ENCODE data around the gene HNRNPF. TPM values are rescaled to one million over a fixed set of nuclear protein-coding genes. Genes with fewer than 3 reads are reported as not detected.
"Not testable (repeated sequence)": the region's sequence is repeated elsewhere in the genome, so short reads cannot be mapped to it uniquely, and the experiment has no call there.

Gene HNRNPF
- 251 TPM for polyA plus RNA-seq
- long read RNA-seq, donor 1, transcript HNRNPF-203 (4 exons, 2,617 nt): major isoform, 12 of 57 reads
- long read RNA-seq, donor 1, transcript HNRNPF-204 (3 exons, 2,755 nt): minor isoform, 10 of 57 reads
- long read RNA-seq, donor 1, transcript HNRNPF-207 (4 exons, 2,676 nt): minor isoform, 9 of 57 reads
- long read RNA-seq, donor 1, partial matches to known transcripts: 0 of 57 reads
- long read RNA-seq, donor 1, other reads (novel, unspliced or antisense): 24 of 57 reads
- long read RNA-seq, donor 2, transcript HNRNPF-203 (4 exons, 2,617 nt): major isoform, 32 of 137 reads
- long read RNA-seq, donor 2, transcript HNRNPF-204 (3 exons, 2,755 nt): minor isoform, 23 of 137 reads
- long read RNA-seq, donor 2, transcript HNRNPF-207 (4 exons, 2,676 nt): minor isoform, 12 of 137 reads
- long read RNA-seq, donor 2, partial matches to known transcripts: 16 of 137 reads
- long read RNA-seq, donor 2, other reads (novel, unspliced or antisense): 53 of 137 reads
- long read RNA-seq, donor 3: 0 reads
- long read RNA-seq, donor 4, partial matches to known transcripts: 0 of 9 reads
- long read RNA-seq, donor 4, other reads (novel, unspliced or antisense): 5 of 9 reads
- long read RNA-seq, donor 5, transcript HNRNPF-207 (4 exons, 2,676 nt): minor isoform, 6 of 71 reads
- long read RNA-seq, donor 5, transcript HNRNPF-201 (4 exons, 2,186 nt): minor isoform, 5 of 71 reads
- long read RNA-seq, donor 5, transcript HNRNPF-204 (3 exons, 2,755 nt): minor isoform, 13 of 71 reads
- long read RNA-seq, donor 5, transcript HNRNPF-203 (4 exons, 2,617 nt): major isoform, 14 of 71 reads
- long read RNA-seq, donor 5, partial matches to known transcripts: 0 of 71 reads
- long read RNA-seq, donor 5, other reads (novel, unspliced or antisense): 31 of 71 reads
- long read RNA-seq, donor 6, transcript HNRNPF-202 (4 exons, 2,670 nt): minor isoform, 5 of 136 reads
- long read RNA-seq, donor 6, transcript HNRNPF-207 (4 exons, 2,676 nt): minor isoform, 10 of 136 reads
- long read RNA-seq, donor 6, transcript HNRNPF-203 (4 exons, 2,617 nt): minor isoform, 26 of 136 reads
- long read RNA-seq, donor 6, transcript HNRNPF-204 (3 exons, 2,755 nt): major isoform, 39 of 136 reads
- long read RNA-seq, donor 6, partial matches to known transcripts: 0 of 136 reads
- long read RNA-seq, donor 6, other reads (novel, unspliced or antisense): 52 of 136 reads
- long read RNA-seq, donor 7, transcript HNRNPF-203 (4 exons, 2,617 nt): minor isoform, 5 of 49 reads
- long read RNA-seq, donor 7, transcript HNRNPF-204 (3 exons, 2,755 nt): major isoform, 14 of 49 reads
- long read RNA-seq, donor 7, transcript HNRNPF-207 (4 exons, 2,676 nt): minor isoform, 5 of 49 reads
- long read RNA-seq, donor 7, partial matches to known transcripts: 0 of 49 reads
- long read RNA-seq, donor 7, other reads (novel, unspliced or antisense): 24 of 49 reads
- long read RNA-seq, donor 8, transcript HNRNPF-207 (4 exons, 2,676 nt): minor isoform, 9 of 143 reads
- long read RNA-seq, donor 8, transcript HNRNPF-204 (3 exons, 2,755 nt): major isoform, 40 of 143 reads
- long read RNA-seq, donor 8, transcript HNRNPF-203 (4 exons, 2,617 nt): minor isoform, 32 of 143 reads
- long read RNA-seq, donor 8, partial matches to known transcripts: 0 of 143 reads
- long read RNA-seq, donor 8, other reads (novel, unspliced or antisense): 57 of 143 reads
- long read RNA-seq, donor 9, transcript HNRNPF-204 (3 exons, 2,755 nt): major isoform, 45 of 139 reads
- long read RNA-seq, donor 9, transcript HNRNPF-203 (4 exons, 2,617 nt): minor isoform, 18 of 139 reads
- long read RNA-seq, donor 9, transcript HNRNPF-207 (4 exons, 2,676 nt): minor isoform, 8 of 139 reads
- long read RNA-seq, donor 9, partial matches to known transcripts: 9 of 139 reads
- long read RNA-seq, donor 9, other reads (novel, unspliced or antisense): 51 of 139 reads
- long read RNA-seq, donor 10, transcript HNRNPF-207 (4 exons, 2,676 nt): minor isoform, 8 of 134 reads
- long read RNA-seq, donor 10, transcript HNRNPF-203 (4 exons, 2,617 nt): minor isoform, 25 of 134 reads
- long read RNA-seq, donor 10, transcript HNRNPF-204 (3 exons, 2,755 nt): major isoform, 40 of 134 reads
- long read RNA-seq, donor 10, partial matches to known transcripts: 0 of 134 reads
- long read RNA-seq, donor 10, other reads (novel, unspliced or antisense): 54 of 134 reads
- long read RNA-seq, donor 11, transcript HNRNPF-204 (3 exons, 2,755 nt): major isoform, 20 of 98 reads
- long read RNA-seq, donor 11, transcript HNRNPF-202 (4 exons, 2,670 nt): minor isoform, 5 of 98 reads
- long read RNA-seq, donor 11, transcript HNRNPF-203 (4 exons, 2,617 nt): minor isoform, 13 of 98 reads
- long read RNA-seq, donor 11, transcript HNRNPF-207 (4 exons, 2,676 nt): minor isoform, 15 of 98 reads
- long read RNA-seq, donor 11, partial matches to known transcripts: 0 of 98 reads
- long read RNA-seq, donor 11, other reads (novel, unspliced or antisense): 42 of 98 reads

DNA sequence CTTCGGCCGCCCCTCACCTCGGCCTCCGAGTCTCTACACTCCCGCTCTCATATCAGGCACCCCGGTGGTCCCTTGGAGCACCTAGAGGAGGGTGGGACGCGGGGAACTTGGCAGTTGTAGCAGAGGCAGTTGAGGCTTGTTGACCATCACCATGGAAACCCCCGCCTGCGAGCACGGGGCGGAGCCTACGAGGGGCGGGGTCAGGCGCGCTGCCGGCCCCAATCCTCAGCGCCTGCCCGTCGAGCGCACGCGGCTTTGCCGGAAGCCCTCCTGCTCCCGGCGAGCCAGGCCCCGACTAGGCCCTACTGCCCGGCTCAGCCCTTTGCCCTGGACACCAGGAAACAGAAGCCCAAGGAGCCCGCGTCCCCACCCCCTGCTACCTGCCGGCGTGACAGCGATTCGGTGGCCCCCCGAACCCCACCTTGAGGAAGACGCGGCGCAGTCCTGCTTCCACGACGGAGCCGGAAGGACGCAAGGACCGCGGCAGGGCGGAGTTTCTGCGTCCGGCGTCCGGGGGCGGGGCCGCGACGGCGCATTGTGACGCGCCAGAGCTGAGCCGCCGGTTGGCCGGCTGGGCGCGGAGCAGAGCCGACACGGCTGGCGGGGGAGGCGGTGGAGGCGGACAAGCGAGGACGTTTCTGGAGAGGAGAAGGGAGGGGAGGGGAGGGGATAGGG, at the start of gene HNRNPF:
TSS of gene HNRNPF (minus strand) at position 477 of the 675 bp plus-strand sequence. CDS start 21,302 bp downstream, outside the sequence.
- H3K27ac ChIP-seq (ENCODE audit: low read length): peak within 1 kb of the TSS; percentile 100
- H3K4me3 ChIP-seq (ENCODE audit: low read length): peak within 1 kb of the TSS; percentile 84
- H3K36me3 ChIP-seq (ENCODE audit: control insufficient read depth, insufficient read depth, low read length): no peaks in the 10 kb centered on the region
- WGBS (ENCODE audit: insufficient coverage, low lambda C conversion rate): no CpG with 5 or more reads among the region's 68 CpGs
- peaks cover 12% of the 10 kb centered on the region for H3K4me1 ChIP-seq (ENCODE audit: control insufficient read depth, insufficient read depth, low read length)
- DNase-seq: peak; percentile 98 to 99
- peaks cover 4% of the 10 kb centered on the region for H3K9me3 ChIP-seq (ENCODE audit: control insufficient read depth, low read depth, low read length)
- H3K27me3 ChIP-seq (ENCODE audit: control insufficient read depth, insufficient read depth, low read length): no peaks in the 10 kb centered on the region

DNA sequence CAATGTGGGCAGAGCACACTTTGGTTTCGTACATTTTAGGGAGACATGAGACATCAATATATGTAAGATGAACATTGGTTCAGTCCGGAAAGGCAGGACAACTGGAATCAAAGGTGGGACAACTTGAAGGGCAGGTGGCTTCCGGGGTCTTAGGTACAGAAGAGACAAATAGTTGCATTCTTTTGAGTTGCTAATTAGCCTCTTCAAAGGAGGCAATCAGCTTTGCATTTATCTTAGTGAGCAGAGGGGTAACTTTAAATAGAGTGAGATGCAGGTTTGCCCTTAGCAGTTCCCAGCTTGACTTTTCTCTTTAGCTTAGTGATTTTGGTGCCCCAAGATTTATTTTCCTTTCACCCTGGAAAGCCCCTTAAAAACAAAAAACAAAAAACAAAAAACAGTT, 49.2 kb upstream of the HNRNPF start:
- H3K36me3 ChIP-seq (ENCODE audit: control insufficient read depth, insufficient read depth, low read length): no peaks in the 10 kb centered on the region
- no peaks in the 10 kb centered on the region for H3K27me3 ChIP-seq (ENCODE audit: control insufficient read depth, insufficient read depth, low read length)
- DNase-seq: no peak
- H3K4me3 ChIP-seq (ENCODE audit: low read length): no peak overlapping the region
- no peak overlapping the region for H3K27ac ChIP-seq (ENCODE audit: low read length)
- WGBS (ENCODE audit: insufficient coverage, low lambda C conversion rate): 60% methylated on average over 1 of the region's 3 CpGs
- no peaks in the 10 kb centered on the region for H3K9me3 ChIP-seq (ENCODE audit: control insufficient read depth, low read depth, low read length)
- peaks cover 7% of the 10 kb centered on the region for H3K4me1 ChIP-seq (ENCODE audit: control insufficient read depth, insufficient read depth, low read length)

DNA sequence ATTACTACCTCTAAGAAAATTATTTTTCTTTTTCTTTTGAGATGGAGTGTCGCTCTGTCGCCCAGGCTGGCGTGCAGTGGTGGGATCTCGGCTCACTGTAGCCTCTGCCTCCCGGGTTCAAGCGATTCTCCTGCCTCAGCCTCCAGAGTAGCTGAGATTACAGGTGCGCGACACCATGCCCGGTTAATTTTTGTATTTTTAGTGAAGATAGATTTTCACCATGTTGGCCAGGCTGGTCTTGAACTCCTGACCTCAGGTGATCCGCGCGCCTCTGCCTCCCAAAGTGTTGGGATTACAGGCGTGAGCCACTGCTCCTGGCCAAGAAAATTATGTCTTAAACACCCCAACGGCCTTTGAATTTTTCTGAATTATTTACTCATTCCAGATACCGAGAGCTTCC, 47.6 kb upstream of the HNRNPF start:
- H3K36me3 ChIP-seq (ENCODE audit: control insufficient read depth, insufficient read depth, low read length); H3K4me3 ChIP-seq (ENCODE audit: low read length); H3K27me3 ChIP-seq (ENCODE audit: control insufficient read depth, insufficient read depth, low read length); H3K4me1 ChIP-seq (ENCODE audit: control insufficient read depth, insufficient read depth, low read length); DNase-seq; H3K9me3 ChIP-seq (ENCODE audit: control insufficient read depth, low read depth, low read length); H3K27ac ChIP-seq (ENCODE audit: low read length): not testable (repeated sequence)
- 60% methylated on average over 1 of the region's 15 CpGs for WGBS (ENCODE audit: insufficient coverage, low lambda C conversion rate)

- H3K36me3 ChIP-seq (ENCODE audit: control insufficient read depth, insufficient read depth, low read length); H3K4me3 ChIP-seq (ENCODE audit: low read length); H3K4me1 ChIP-seq (ENCODE audit: control insufficient read depth, insufficient read depth, low read length); H3K27me3 ChIP-seq (ENCODE audit: control insufficient read depth, insufficient read depth, low read length); DNase-seq; H3K27ac ChIP-seq (ENCODE audit: low read length); H3K9me3 ChIP-seq (ENCODE audit: control insufficient read depth, low read depth, low read length): not testable (repeated sequence)
- WGBS (ENCODE audit: insufficient coverage, low lambda C conversion rate): 100% methylated on average over 1 of the region's 9 CpGs
These were observed 45.0 kb upstream of the HNRNPF start for GRCh38 chr10:43454025-43454424.

DNA sequence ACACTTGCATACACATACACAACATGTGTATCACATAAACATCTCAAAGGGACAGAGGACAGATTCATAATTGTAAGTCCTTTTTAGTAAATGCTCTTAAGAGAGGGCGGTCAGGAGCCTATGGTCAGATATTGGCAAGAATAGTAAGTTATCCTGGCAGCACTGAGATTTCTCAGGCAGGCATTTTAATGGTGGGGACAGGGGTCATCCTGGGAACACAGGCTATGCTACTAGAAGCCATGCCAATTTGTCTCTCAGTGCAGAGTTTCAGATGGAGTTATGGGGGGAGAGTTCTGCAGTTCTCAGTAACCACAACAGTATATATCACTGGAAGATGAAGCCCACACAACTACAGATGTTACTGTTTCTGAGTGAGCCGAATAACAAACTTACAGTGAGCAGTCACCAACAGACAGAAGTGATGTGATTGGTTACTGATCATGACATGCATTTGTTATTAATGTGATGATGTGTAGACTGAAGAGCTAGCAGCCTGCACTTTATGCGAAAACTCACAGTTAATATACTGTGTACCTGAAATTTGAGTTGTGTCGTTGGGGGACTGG, 44.4 kb upstream of the HNRNPF start:
- Histone ChIP-seq H3K27me3 (ENCODE audit: control insufficient read depth, insufficient read depth, low read length) (no peaks in the 10 kb centered on the region), H3K36me3 (ENCODE audit: control insufficient read depth, insufficient read depth, low read length) (no peaks in the 10 kb centered on the region), H3K9me3 (ENCODE audit: control insufficient read depth, low read depth, low read length) (no peaks in the 10 kb centered on the region), H3K27ac (ENCODE audit: low read length) (no peak overlapping the region), H3K4me3 (ENCODE audit: low read length) (no peak overlapping the region), H3K4me1 (ENCODE audit: control insufficient read depth, insufficient read depth, low read length) (peaks cover 7% of the 10 kb centered on the region)
- WGBS (ENCODE audit: insufficient coverage, low lambda C conversion rate): no CpG with 5 or more reads among the region's 4 CpGs
- DNase-seq: no peak

GRCh38 chr10:43452356-43452914, 43.4 kb upstream of the HNRNPF start:
- Histone ChIP-seq H3K9me3 (ENCODE audit: control insufficient read depth, low read depth, low read length) (no peaks in the 10 kb centered on the region), H3K4me1 (ENCODE audit: control insufficient read depth, insufficient read depth, low read length) (peaks cover 7% of the 10 kb centered on the region), H3K4me3 (ENCODE audit: low read length) (no peak overlapping the region), H3K27me3 (ENCODE audit: control insufficient read depth, insufficient read depth, low read length) (no peaks in the 10 kb centered on the region), H3K36me3 (ENCODE audit: control insufficient read depth, insufficient read depth, low read length) (no peaks in the 10 kb centered on the region), H3K27ac (ENCODE audit: low read length) (no peak overlapping the region)
- no peak for DNase-seq
- no CpG with 5 or more reads among the region's 4 CpGs for WGBS (ENCODE audit: insufficient coverage, low lambda C conversion rate)

GRCh38 chr10:43448742-43449141, 39.8 kb upstream of the HNRNPF start:
- no CpG with 5 or more reads among the region's 2 CpGs for WGBS (ENCODE audit: insufficient coverage, low lambda C conversion rate)

More at GRCh38 chr10:43448742-43449141, 39.8 kb upstream of the HNRNPF start:
- DNase-seq: no peak
- peaks cover 7% of the 10 kb centered on the region for H3K36me3 ChIP-seq (ENCODE audit: control insufficient read depth, insufficient read depth, low read length)
- H3K4me3 ChIP-seq (ENCODE audit: low read length): no peak overlapping the region
- H3K4me1 ChIP-seq (ENCODE audit: control insufficient read depth, insufficient read depth, low read length): no peaks in the 10 kb centered on the region
- no peak overlapping the region for H3K27ac ChIP-seq (ENCODE audit: low read length)
- no peaks in the 10 kb centered on the region for H3K27me3 ChIP-seq (ENCODE audit: control insufficient read depth, insufficient read depth, low read length)
- H3K9me3 ChIP-seq (ENCODE audit: control insufficient read depth, low read depth, low read length): peaks cover 19% of the 10 kb centered on the region

Data from large intestine (tissue), 12 donors.